ENCODE measurements around the gene HPS3. TPM values are rescaled to one million over a fixed set of nuclear protein-coding genes. Genes with fewer than 3 reads are reported as not detected.
"Not testable (repeated sequence)": the region's sequence is repeated elsewhere in the genome, so short reads cannot be mapped to it uniquely, and the experiment has no call there.

HPS3 gene
- polyA plus RNA-seq, 1 donor from 2014 or later = 17.1 TPM

DNA sequence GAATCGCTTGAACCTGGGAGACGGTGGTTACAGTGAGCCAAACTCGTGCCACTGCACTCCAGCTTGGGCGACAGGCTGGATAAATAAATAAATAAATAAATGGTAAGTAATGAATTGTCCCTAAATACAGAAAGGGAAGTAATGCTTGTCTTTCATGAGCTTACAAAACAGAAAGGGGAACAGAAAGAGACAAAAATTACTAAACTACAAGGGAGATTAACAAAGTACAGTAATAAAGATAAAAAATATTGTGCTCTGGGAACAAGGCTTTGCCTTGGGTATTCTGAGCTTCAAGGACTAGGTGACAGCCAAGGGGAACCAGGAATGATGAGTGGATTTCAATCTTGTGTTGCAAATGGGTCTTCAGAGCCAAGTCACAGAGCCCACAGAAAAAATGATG is 34.0 kb upstream of the HPS3 start:
- Histone ChIP-seq H3K27me3 (ENCODE audit: insufficient read depth, low read depth, low read length) (no peaks in the 10 kb centered on the region), H2AFZ (ENCODE audit: low read depth, low read length) (no peak overlapping the region), H3K79me2 (replicated peaks; ENCODE audit: insufficient read depth, low read length) (no peaks in the 10 kb centered on the region), H3K36me3 (ENCODE audit: insufficient read depth, low read length) (no peaks in the 10 kb centered on the region), H3K9ac (ENCODE audit: low read length) (no peak overlapping the region), H3K4me3 (ENCODE audit: low read length) (no peak overlapping the region), H3K9me3 (ENCODE audit: low read length) (no peaks in the 10 kb centered on the region), H3K27ac (ENCODE audit: low read length) (no peak overlapping the region), H3K9me2 (ENCODE audit: insufficient read depth, low read length) (no peaks in the 10 kb centered on the region), H3F3A (ENCODE audit: insufficient read depth, low read length, poor library complexity, severe bottlenecking) (no peaks in the 10 kb centered on the region), H3K4me2 (ENCODE audit: low read length) (no peak overlapping the region), H4K20me1 (ENCODE audit: insufficient read depth) (no peaks in the 10 kb centered on the region)
- TF ChIP-seq MXI1 (conservative IDR thresholded peaks at IDR 0.05; ENCODE audit: poor library complexity, severe bottlenecking) (no peak), TAF1 (IDR thresholded peaks at IDR 0.05; ENCODE audit: low read depth) (no peak), CTCF (IDR thresholded peaks at IDR 0.05; ENCODE audit: poor library complexity, severe bottlenecking) (no peak), SMC3 (conservative IDR thresholded peaks at IDR 0.05; ENCODE audit: poor library complexity) (no peak), POLR2AphosphoS5 (IDR thresholded peaks at IDR 0.05) (no peak), EP300 (conservative IDR thresholded peaks at IDR 0.05; ENCODE audit: poor library complexity, severe bottlenecking) (no peak), EZH2 (IDR thresholded peaks at IDR 0.05; ENCODE audit: borderline replicate concordance, insufficient read depth, low read length, poor library complexity, severe bottlenecking) (no peak), RAD21 (conservative IDR thresholded peaks at IDR 0.05) (no peak), REST (IDR thresholded peaks at IDR 0.05; ENCODE audit: borderline replicate concordance) (no peak)

DNA sequence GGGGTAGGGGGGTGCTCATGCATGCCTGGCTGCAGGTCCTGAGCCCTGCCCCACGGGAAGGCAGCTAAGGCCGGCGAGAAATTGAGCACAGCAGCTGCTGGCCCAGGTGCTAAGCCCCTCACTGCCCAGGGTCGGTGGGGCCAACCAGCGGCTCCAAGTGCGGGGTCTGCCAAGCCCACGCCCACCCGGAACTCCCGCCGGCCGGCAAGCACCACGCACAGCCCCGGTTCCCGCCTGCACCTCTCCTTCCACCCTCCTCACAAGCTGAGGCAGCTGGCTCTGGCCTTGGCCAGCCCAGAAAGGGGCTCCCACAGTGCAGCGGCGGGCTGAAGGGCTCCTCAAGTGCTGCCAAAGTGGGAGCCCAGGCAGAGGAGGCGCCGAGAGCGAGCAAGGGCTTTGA is 31.5 kb upstream of the HPS3 start:
- H2AFZ ChIP-seq (ENCODE audit: low read depth, low read length) = not testable (repeated sequence)

GRCh38 chr3:149101154-149101553 is 28.3 kb upstream of the HPS3 start:
- TF ChIP-seq CTCF (IDR thresholded peaks at IDR 0.05; ENCODE audit: poor library complexity, severe bottlenecking) = no peak
- TF ChIP-seq POLR2AphosphoS5 (IDR thresholded peaks at IDR 0.05) = no peak
- no peak for TF ChIP-seq MXI1 (conservative IDR thresholded peaks at IDR 0.05; ENCODE audit: poor library complexity, severe bottlenecking)
- TF ChIP-seq EP300 (conservative IDR thresholded peaks at IDR 0.05; ENCODE audit: poor library complexity, severe bottlenecking) = no peak
- no peak for TF ChIP-seq REST (IDR thresholded peaks at IDR 0.05; ENCODE audit: borderline replicate concordance)
- no peak for TF ChIP-seq TAF1 (IDR thresholded peaks at IDR 0.05; ENCODE audit: low read depth)
- TF ChIP-seq SMC3 (conservative IDR thresholded peaks at IDR 0.05; ENCODE audit: poor library complexity) = no peak
- no peak for TF ChIP-seq EZH2 (IDR thresholded peaks at IDR 0.05; ENCODE audit: borderline replicate concordance, insufficient read depth, low read length, poor library complexity, severe bottlenecking)
- Histone ChIP-seq H4K20me1 (ENCODE audit: insufficient read depth) (no peaks in the 10 kb centered on the region), H3F3A (ENCODE audit: insufficient read depth, low read length, poor library complexity, severe bottlenecking) (no peaks in the 10 kb centered on the region)

More for the DNA sequence above, 31.5 kb upstream of the HPS3 start:
- H3K36me3 ChIP-seq (ENCODE audit: insufficient read depth, low read length); H3K9me3 ChIP-seq (ENCODE audit: low read length); H3K4me2 ChIP-seq (ENCODE audit: low read length); H3K9ac ChIP-seq (ENCODE audit: low read length); H3K9me2 ChIP-seq (ENCODE audit: insufficient read depth, low read length); H3F3A ChIP-seq (ENCODE audit: insufficient read depth, low read length, poor library complexity, severe bottlenecking); H3K27ac ChIP-seq (ENCODE audit: low read length); H3K27me3 ChIP-seq (ENCODE audit: insufficient read depth, low read depth, low read length); H4K20me1 ChIP-seq (ENCODE audit: insufficient read depth); H3K79me2 ChIP-seq (replicated peaks; ENCODE audit: insufficient read depth, low read length); H3K4me3 ChIP-seq (ENCODE audit: low read length): not testable (repeated sequence)

More at GRCh38 chr3:149101154-149101553, 28.3 kb upstream of the HPS3 start:
- peaks cover 1% of the 10 kb centered on the region for H3K9me3 ChIP-seq (ENCODE audit: low read length)
- no peak overlapping the region for H3K4me3 ChIP-seq (ENCODE audit: low read length)
- H3K36me3 ChIP-seq (ENCODE audit: insufficient read depth, low read length) = no peaks in the 10 kb centered on the region
- no peak overlapping the region for H3K9ac ChIP-seq (ENCODE audit: low read length)
- no peaks in the 10 kb centered on the region for H3K79me2 ChIP-seq (replicated peaks; ENCODE audit: insufficient read depth, low read length)
- H3K27ac ChIP-seq (ENCODE audit: low read length) = no peak overlapping the region
- H3K4me2 ChIP-seq (ENCODE audit: low read length) = no peak overlapping the region
- no peaks in the 10 kb centered on the region for H3K27me3 ChIP-seq (ENCODE audit: insufficient read depth, low read depth, low read length)
- H3K9me2 ChIP-seq (ENCODE audit: insufficient read depth, low read length) = no peaks in the 10 kb centered on the region
- no peak overlapping the region for H2AFZ ChIP-seq (ENCODE audit: low read depth, low read length)
